H9 (cell line): ENCODE measurements around the gene KCND2. TPM values are rescaled to one million over a fixed set of nuclear protein-coding genes. Genes with fewer than 3 reads are reported as not detected.

ENCODE experiments used
- DNase-seq: peaks from one replicate; pipeline ENCODE4 v3.0.0-alpha.2; 2017
- H2AFZ ChIP-seq: one replicate; pipeline ENCODE4 v1.6.1; 2013; ENCODE audit warnings: mild to moderate bottlenecking, low read length, control low read depth, moderate library complexity
- H2AK5ac ChIP-seq: 2 replicates; pipeline ENCODE4 v1.6.1; 2013; ENCODE audit warnings: low read length, control low read depth, mixed read lengths; ENCODE audit not compliant: insufficient read length
- H2BK120ac ChIP-seq: one replicate; pipeline ENCODE4 v1.6.1; 2013; ENCODE audit warnings: low read depth, mild to moderate bottlenecking, low read length, control low read depth, inconsistent platforms; ENCODE audit not compliant: poor library complexity, severe bottlenecking
- H2BK12ac ChIP-seq: 2 replicates; pipeline ENCODE4 v1.6.1; 2013; ENCODE audit warnings: low read length, control low read depth, mixed read lengths, low read depth; ENCODE audit not compliant: insufficient read length
- H2BK15ac ChIP-seq: 2 replicates; pipeline ENCODE4 v1.6.1; 2013; ENCODE audit warnings: low read depth, low read length, control low read depth
- H2BK20ac ChIP-seq: one replicate; pipeline ENCODE4 v1.6.1; 2013; ENCODE audit warnings: low read depth, mild to moderate bottlenecking, low read length, control low read depth, inconsistent platforms; ENCODE audit not compliant: poor library complexity, severe bottlenecking
- H2BK5ac ChIP-seq: 2 replicates; pipeline ENCODE4 v1.6.1; 2013; ENCODE audit warnings: low read length, control low read depth, mixed read lengths; ENCODE audit not compliant: insufficient read length
- H3K14ac ChIP-seq: 2 replicates; pipeline ENCODE4 v1.6.1; 2013; ENCODE audit warnings: low read length, control low read depth; ENCODE audit not compliant: insufficient read depth
- H3K18ac ChIP-seq: 2 replicates; pipeline ENCODE4 v1.6.1; 2013; ENCODE audit warnings: low read depth, mild to moderate bottlenecking, mixed read lengths, low read length, control low read depth; ENCODE audit not compliant: insufficient read length
- H3K23ac ChIP-seq: 2 replicates; pipeline ENCODE4 v1.6.1; 2013; ENCODE audit warnings: low read length, control low read depth, mixed read lengths, low read depth; ENCODE audit not compliant: insufficient read length
- H3K23me2 ChIP-seq: 2 replicates; pipeline ENCODE4 v1.6.1; 2013; ENCODE audit warnings: low read depth, mild to moderate bottlenecking, mixed read lengths, low read length, control low read depth; ENCODE audit not compliant: insufficient read length, poor library complexity, severe bottlenecking
- H3K27ac ChIP-seq: 2 replicates; pipeline ENCODE4 v1.5.1; 2013; ENCODE audit warnings: low read length, control low read depth, mixed read lengths, low read depth; ENCODE audit not compliant: insufficient read length
- H3K27me3 ChIP-seq: 2 replicates; pipeline ENCODE4 v1.6.1; 2013; ENCODE audit warnings: low read length, control low read depth, inconsistent platforms; ENCODE audit not compliant: insufficient read depth
- H3K4ac ChIP-seq: 2 replicates; pipeline ENCODE4 v1.6.1; 2013; ENCODE audit warnings: low read depth, mild to moderate bottlenecking, control low read depth, inconsistent platforms, low read length, moderate library complexity
- H3K4me1 ChIP-seq: 2 replicates; pipeline ENCODE4 v1.6.1; 2013; ENCODE audit warnings: low read length, control low read depth, inconsistent platforms; ENCODE audit not compliant: insufficient read depth
- H3K4me2 ChIP-seq: 2 replicates; pipeline ENCODE4 v1.6.1; 2013; ENCODE audit warnings: low read length, control low read depth, mixed read lengths; ENCODE audit not compliant: insufficient read length, insufficient read depth
- H3K56ac ChIP-seq: 2 replicates; pipeline ENCODE4 v1.6.1; 2013; ENCODE audit warnings: low read depth, mild to moderate bottlenecking, mixed read lengths, low read length, control low read depth; ENCODE audit not compliant: insufficient read length
- H3K79me1 ChIP-seq: 2 replicates; pipeline ENCODE4 v1.6.1; 2013; ENCODE audit warnings: low read depth, mild to moderate bottlenecking, moderate library complexity, low read length, control low read depth, inconsistent platforms; ENCODE audit not compliant: insufficient read depth, poor library complexity, severe bottlenecking
- H3K79me2 ChIP-seq: 2 replicates; pipeline ENCODE4 v1.6.1; 2013; ENCODE audit warnings: low read length, control low read depth, inconsistent platforms; ENCODE audit not compliant: insufficient read depth
- H3K9ac ChIP-seq: 2 replicates; pipeline ENCODE4 v1.6.1; 2013; ENCODE audit warnings: low read length, control low read depth, mixed read lengths; ENCODE audit not compliant: insufficient read length; ENCODE audit errors: extremely low read depth
- H3K9me3 ChIP-seq: one replicate; pipeline ENCODE4 v1.6.1; 2013; ENCODE audit warnings: low read depth, low read length, inconsistent platforms; ENCODE audit not compliant: control insufficient read depth
- H3T11ph ChIP-seq: one replicate; pipeline ENCODE4 v1.6.1; 2013; ENCODE audit warnings: mild to moderate bottlenecking, low read length, control low read depth, inconsistent platforms
- H4K20me1 ChIP-seq: one replicate; pipeline ENCODE4 v1.6.1; 2013; ENCODE audit not compliant: control insufficient read depth, insufficient read length, insufficient read depth
- H4K5ac ChIP-seq: 2 replicates; pipeline ENCODE4 v1.6.1; 2013; ENCODE audit warnings: low read depth, mild to moderate bottlenecking, mixed read lengths, low read length, control low read depth; ENCODE audit not compliant: insufficient read length
- H4K8ac ChIP-seq: replicated peaks from 2 replicates; pipeline ENCODE4 v1.6.1; 2013; ENCODE audit warnings: low read length, control low read depth, mixed read lengths, low read depth; ENCODE audit not compliant: insufficient read length
- H4K91ac ChIP-seq: 2 replicates; pipeline ENCODE4 v1.6.1; 2013; ENCODE audit warnings: low read depth, mild to moderate bottlenecking, moderate library complexity, mixed read lengths, low read length, control low read depth; ENCODE audit not compliant: insufficient read length
- H3K27ac Mint-ChIP-seq, 3 experiments: 2 replicates in 2 of 3; 3 replicates in 1 of 3; pipeline ENCODE4 v1.8.0; 2020 to 2021; ENCODE audit warnings: mixed read lengths in 3 of 3, mild to moderate bottlenecking in 1 of 3, moderate library complexity in 1 of 3
- H3K27me3 Mint-ChIP-seq: 2 replicates; pipeline ENCODE4 v1.8.0; 2021; ENCODE audit warnings: low read depth, mild to moderate bottlenecking, moderate library complexity, mixed read lengths
- H3K36me3 Mint-ChIP-seq, 3 experiments: 2 replicates in 2 of 3; 3 replicates in 1 of 3; pipeline ENCODE4 v1.8.0; 2020 to 2021; ENCODE audit warnings: low read depth in 3 of 3, mixed read lengths in 3 of 3; ENCODE audit not compliant: insufficient read depth in 1 of 3
- H3K4me1 Mint-ChIP-seq, 2 experiments: 2 replicates each; pipeline ENCODE4 v1.8.0; 2020; ENCODE audit warnings: mixed read lengths in 2 of 2
- H3K4me3 Mint-ChIP-seq, 2 experiments: 2 replicates in 1 of 2; 3 replicates in 1 of 2; pipeline ENCODE4 v1.8.0; 2020 to 2021; ENCODE audit warnings: mild to moderate bottlenecking in 2 of 2, mixed read lengths in 2 of 2, moderate library complexity in 1 of 2
- H3K9me3 Mint-ChIP-seq, 2 experiments: 2 replicates in 1 of 2; 3 replicates in 1 of 2; pipeline ENCODE4 v1.8.0; 2020; ENCODE audit warnings: mild to moderate bottlenecking in 2 of 2, mixed read lengths in 2 of 2, moderate library complexity in 1 of 2
- CTCF ChIP-seq: fragments of 200-600 bp; sonication (generic); conservative IDR thresholded peaks from 3 replicates; pipeline ENCODE4 v1.8.0; 2021; ENCODE audit warnings: antibody characterized with exemption, mild to moderate bottlenecking
- WGBS: extraction: QIAGEN DNeasy Blood & Tissue Kit; methylation state at CpG from one replicate; pipeline ENCODE4 v1.1.7; 2013; ENCODE audit warnings: missing lambda C conversion rate, low lambda C conversion rate, mixed read lengths; ENCODE audit not compliant: insufficient read length; ENCODE audit errors: extremely low coverage; 5-methylcytosine and 5-hydroxymethylcytosine counted together
- total RNA-seq: library from RNA; stranded (reverse); gene quantifications from 2 replicates; pipeline ENCODE4 v1.2.1, GENCODE V29; 2021

KCND2 gene
- total RNA-seq, 1 experiment from 2014 or later, result 6.4 TPM

GRCh38 chr7:120332433-120332832 lies 59.5 kb downstream of the KCND2 start:
- DNase-seq, result no peak
- no peak overlapping the region for H2AFZ ChIP-seq
- no peak overlapping the region for H3K23ac ChIP-seq
- H3K23me2 ChIP-seq, result no peaks in the 10 kb centered on the region
- no peak overlapping the region for H3K4me2 ChIP-seq
- TF ChIP-seq CTCF, result no peak
- H3K9ac ChIP-seq, result no peak overlapping the region
- no peaks in the 10 kb centered on the region for H3K4me1 Mint-ChIP-seq
- no peak overlapping the region for H2BK5ac ChIP-seq
- no peak overlapping the region for H3K4me3 Mint-ChIP-seq
- no peaks in the 10 kb centered on the region for H3K79me2 ChIP-seq
- no peak overlapping the region for H2BK20ac ChIP-seq
- WGBS, result no CpG with 5 or more reads among the region's 2 CpGs
- H4K20me1 ChIP-seq, result no peaks in the 10 kb centered on the region
- H3K9me3 Mint-ChIP-seq, result no peaks in the 10 kb centered on the region
- no peak overlapping the region for H2AK5ac ChIP-seq
- no peak overlapping the region for H2BK12ac ChIP-seq
- H2BK15ac ChIP-seq, result no peak overlapping the region
- no peak overlapping the region for H3K27ac Mint-ChIP-seq
- no peaks in the 10 kb centered on the region for H3K27me3 Mint-ChIP-seq
- H3K27me3 ChIP-seq, result no peaks in the 10 kb centered on the region
- H2BK120ac ChIP-seq, result no peak overlapping the region
- H3K56ac ChIP-seq, result no peak overlapping the region
- H3K18ac ChIP-seq, result no peak overlapping the region
- no peaks in the 10 kb centered on the region for H3K79me1 ChIP-seq
- no peak overlapping the region for H3T11ph ChIP-seq
- H3K36me3 Mint-ChIP-seq, result no peaks in the 10 kb centered on the region
- no peak overlapping the region for H4K8ac ChIP-seq
- H3K4me1 ChIP-seq, result no peaks in the 10 kb centered on the region
- H3K14ac ChIP-seq, result no peak overlapping the region
- H4K91ac ChIP-seq, result no peak overlapping the region
- no peaks in the 10 kb centered on the region for H3K9me3 ChIP-seq
- H3K4ac ChIP-seq, result no peak overlapping the region
- no peak overlapping the region for H3K27ac ChIP-seq
- no peak overlapping the region for H4K5ac ChIP-seq
